Thyroid gland (tissue), 4 donors: ENCODE data around the gene RSU1.

ENCODE experiments used
- POLR2A ChIP-seq, 2 donors: fragments of 450-650 bp; IDR thresholded peaks; one replicate each; pipeline ENCODE4 v1.6.1; 2017; ENCODE audit warnings: antibody characterized with exemption in 2 of 2, mild to moderate bottlenecking in 2 of 2, moderate library complexity in 1 of 2
- TF ChIP-seq, protein P1 (sequence below), 6 experiments: fragments of 200-600 bp in 3 of 6; fragments of 450-650 bp in 3 of 6; sonication (generic) in 3 of 6; IDR thresholded peaks; one replicate each; pipeline ENCODE4 v1.5.1; 2016 to 2019; ENCODE audit warnings: antibody characterized with exemption in 6 of 6, mild to moderate bottlenecking in 2 of 6, inconsistent platforms in 1 of 6, moderate library complexity in 1 of 6

DNA sequence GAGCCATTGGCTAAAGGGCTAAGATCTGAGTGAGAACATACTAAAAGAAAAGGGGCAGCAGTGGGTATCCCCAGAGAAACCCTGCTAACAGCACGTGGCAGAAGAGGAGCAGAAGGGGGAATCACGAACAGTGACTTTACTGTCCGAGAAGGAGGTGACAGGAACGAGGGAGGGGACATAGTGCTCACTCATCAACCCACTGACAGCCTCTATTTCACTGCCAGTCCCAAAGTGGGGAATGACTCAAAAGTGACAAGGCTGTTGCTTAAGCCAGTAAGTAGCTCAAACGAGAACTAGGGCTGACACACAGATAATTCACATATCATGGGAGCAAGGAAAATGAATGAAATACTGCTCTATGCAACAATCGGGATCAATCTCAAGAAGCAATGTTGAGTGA lies 92.7 kb downstream of the RSU1 start:
- TF ChIP-seq, protein P1, sequence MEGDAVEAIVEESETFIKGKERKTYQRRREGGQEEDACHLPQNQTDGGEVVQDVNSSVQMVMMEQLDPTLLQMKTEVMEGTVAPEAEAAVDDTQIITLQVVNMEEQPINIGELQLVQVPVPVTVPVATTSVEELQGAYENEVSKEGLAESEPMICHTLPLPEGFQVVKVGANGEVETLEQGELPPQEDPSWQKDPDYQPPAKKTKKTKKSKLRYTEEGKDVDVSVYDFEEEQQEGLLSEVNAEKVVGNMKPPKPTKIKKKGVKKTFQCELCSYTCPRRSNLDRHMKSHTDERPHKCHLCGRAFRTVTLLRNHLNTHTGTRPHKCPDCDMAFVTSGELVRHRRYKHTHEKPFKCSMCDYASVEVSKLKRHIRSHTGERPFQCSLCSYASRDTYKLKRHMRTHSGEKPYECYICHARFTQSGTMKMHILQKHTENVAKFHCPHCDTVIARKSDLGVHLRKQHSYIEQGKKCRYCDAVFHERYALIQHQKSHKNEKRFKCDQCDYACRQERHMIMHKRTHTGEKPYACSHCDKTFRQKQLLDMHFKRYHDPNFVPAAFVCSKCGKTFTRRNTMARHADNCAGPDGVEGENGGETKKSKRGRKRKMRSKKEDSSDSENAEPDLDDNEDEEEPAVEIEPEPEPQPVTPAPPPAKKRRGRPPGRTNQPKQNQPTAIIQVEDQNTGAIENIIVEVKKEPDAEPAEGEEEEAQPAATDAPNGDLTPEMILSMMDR (IDR thresholded peaks at IDR 0.05), result no peak
- no peak for TF ChIP-seq POLR2A (IDR thresholded peaks at IDR 0.05)
